ENCODE measurements around the gene SH3GL1. TPM values are rescaled to one million over a fixed set of nuclear protein-coding genes. Genes with fewer than 3 reads are reported as not detected.

The SH3GL1 gene
- total and polyA plus RNA-seq, 2 donors from 2014 or later, result 34.8 to 52.7 TPM

- no peaks in the 10 kb centered on the region for H3K9me3 ChIP-seq (ENCODE audit: control insufficient read depth in 2 of 3, insufficient read depth in 1 of 3, low read length in 3 of 3)
- intact Hi-C loops (cut with DNase I), result no loop called here
- H3K9ac ChIP-seq (ENCODE audit: low read length in 3 of 3), result no peak overlapping the region
- no peaks in the 10 kb centered on the region for H3K27me3 ChIP-seq (ENCODE audit: control insufficient read depth, insufficient read depth, low read length)
- H3K4me1 ChIP-seq (ENCODE audit: control insufficient read depth in 2 of 3, insufficient read depth in 2 of 3, low read depth in 1 of 3, low read length in 3 of 3), result peaks cover 0 to 10% (median 0%) of the 10 kb centered on the region in 3 donors
- no peaks in the 10 kb centered on the region for H3K36me3 ChIP-seq (ENCODE audit: control insufficient read depth in 2 of 3, insufficient read depth in 3 of 3, low read length in 3 of 3)
- DNase-seq (no peak), FAIRE-seq (no peak)
- no peak overlapping the region for H3K4me3 ChIP-seq (ENCODE audit: low read length in 3 of 3)
- H3K27ac ChIP-seq (ENCODE audit: low read depth in 2 of 2, low read length in 2 of 2), result no peak overlapping the region
- TF ChIP-seq, protein P1, sequence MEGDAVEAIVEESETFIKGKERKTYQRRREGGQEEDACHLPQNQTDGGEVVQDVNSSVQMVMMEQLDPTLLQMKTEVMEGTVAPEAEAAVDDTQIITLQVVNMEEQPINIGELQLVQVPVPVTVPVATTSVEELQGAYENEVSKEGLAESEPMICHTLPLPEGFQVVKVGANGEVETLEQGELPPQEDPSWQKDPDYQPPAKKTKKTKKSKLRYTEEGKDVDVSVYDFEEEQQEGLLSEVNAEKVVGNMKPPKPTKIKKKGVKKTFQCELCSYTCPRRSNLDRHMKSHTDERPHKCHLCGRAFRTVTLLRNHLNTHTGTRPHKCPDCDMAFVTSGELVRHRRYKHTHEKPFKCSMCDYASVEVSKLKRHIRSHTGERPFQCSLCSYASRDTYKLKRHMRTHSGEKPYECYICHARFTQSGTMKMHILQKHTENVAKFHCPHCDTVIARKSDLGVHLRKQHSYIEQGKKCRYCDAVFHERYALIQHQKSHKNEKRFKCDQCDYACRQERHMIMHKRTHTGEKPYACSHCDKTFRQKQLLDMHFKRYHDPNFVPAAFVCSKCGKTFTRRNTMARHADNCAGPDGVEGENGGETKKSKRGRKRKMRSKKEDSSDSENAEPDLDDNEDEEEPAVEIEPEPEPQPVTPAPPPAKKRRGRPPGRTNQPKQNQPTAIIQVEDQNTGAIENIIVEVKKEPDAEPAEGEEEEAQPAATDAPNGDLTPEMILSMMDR (IDR thresholded peaks at IDR 0.05; ENCODE audit: borderline replicate concordance, extremely low read depth, insufficient read depth), result no peak
Observed at GRCh38 chr19:4324228-4324627, 76.1 kb downstream of the SH3GL1 start.

- H3K9me3 ChIP-seq (ENCODE audit: control insufficient read depth in 2 of 3, insufficient read depth in 1 of 3, low read length in 3 of 3), result no peaks in the 10 kb centered on the region
- DNase-seq (no peak), FAIRE-seq (no peak)
- peaks cover 0 to 10% (median 0%) of the 10 kb centered on the region in 3 donors for H3K4me1 ChIP-seq (ENCODE audit: control insufficient read depth in 2 of 3, insufficient read depth in 2 of 3, low read depth in 1 of 3, low read length in 3 of 3)
- intact Hi-C loops (cut with DNase I), result no loop called here
- TF ChIP-seq, protein P1 (IDR thresholded peaks at IDR 0.05; ENCODE audit: borderline replicate concordance, extremely low read depth, insufficient read depth), result no peak
- no peaks in the 10 kb centered on the region for H3K36me3 ChIP-seq (ENCODE audit: control insufficient read depth in 2 of 3, insufficient read depth in 3 of 3, low read length in 3 of 3)
- H3K27ac ChIP-seq (ENCODE audit: low read depth in 2 of 2, low read length in 2 of 2), result no peak overlapping the region
- no peak overlapping the region for H3K4me3 ChIP-seq (ENCODE audit: low read length in 3 of 3)
- no peak overlapping the region for H3K9ac ChIP-seq (ENCODE audit: low read length in 3 of 3)
- no peaks in the 10 kb centered on the region for H3K27me3 ChIP-seq (ENCODE audit: control insufficient read depth, insufficient read depth, low read length)
Observed at GRCh38 chr19:4323692-4324091, 76.7 kb downstream of the SH3GL1 start.

DNA sequence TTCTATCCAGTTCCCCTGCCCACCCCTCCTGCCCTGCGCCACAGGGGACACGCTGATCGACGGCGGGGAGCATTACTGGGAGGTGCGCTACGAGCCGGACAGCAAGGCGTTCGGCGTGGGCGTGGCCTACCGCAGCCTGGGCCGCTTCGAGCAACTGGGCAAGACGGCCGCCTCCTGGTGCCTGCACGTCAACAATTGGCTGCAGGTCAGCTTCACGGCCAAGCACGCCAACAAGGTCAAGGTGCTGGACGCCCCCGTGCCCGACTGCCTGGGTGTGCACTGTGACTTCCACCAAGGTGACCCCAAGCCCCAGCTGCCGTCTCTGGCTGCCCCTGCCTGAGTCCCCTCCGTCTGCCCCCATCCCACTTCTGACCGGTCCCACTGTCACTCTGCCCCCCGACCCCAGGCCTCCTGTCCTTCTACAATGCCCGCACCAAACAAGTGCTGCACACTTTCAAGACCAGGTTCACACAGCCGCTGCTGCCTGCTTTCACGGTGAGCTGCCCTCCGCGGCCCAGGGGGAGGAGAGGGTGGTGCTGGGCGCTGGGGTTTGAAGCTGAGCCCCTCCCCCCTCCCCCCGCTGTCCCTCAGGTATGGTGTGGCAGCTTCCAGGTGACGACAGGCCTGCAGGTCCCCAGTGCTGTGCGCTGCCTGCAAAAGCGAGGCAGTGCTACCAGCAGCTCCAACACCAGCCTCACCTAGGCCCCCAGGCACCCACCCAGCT is 77.2 kb downstream of the SH3GL1 start:
- Histone ChIP-seq H3K36me3 (ENCODE audit: control insufficient read depth in 2 of 3, insufficient read depth in 3 of 3, low read length in 3 of 3) (no peaks in the 10 kb centered on the region), H3K27ac (ENCODE audit: low read depth in 2 of 2, low read length in 2 of 2) (no peak overlapping the region), H3K4me1 (ENCODE audit: control insufficient read depth in 2 of 3, insufficient read depth in 2 of 3, low read depth in 1 of 3, low read length in 3 of 3) (peaks cover 0 to 8% (median 0%) of the 10 kb centered on the region in 3 donors), H3K4me3 (ENCODE audit: low read length in 3 of 3) (no peak overlapping the region), H3K9me3 (ENCODE audit: control insufficient read depth in 2 of 3, insufficient read depth in 1 of 3, low read length in 3 of 3) (no peaks in the 10 kb centered on the region), H3K9ac (ENCODE audit: low read length in 3 of 3) (no peak overlapping the region), H3K27me3 (ENCODE audit: control insufficient read depth, insufficient read depth, low read length) (no peaks in the 10 kb centered on the region)
- FAIRE-seq (no peak), DNase-seq (peak in 4 of 5 donors; percentile 39 to 83 (median 57))
- intact Hi-C loops (cut with DNase I), result no loop called here
- TF ChIP-seq, protein P1 (IDR thresholded peaks at IDR 0.05; ENCODE audit: borderline replicate concordance, extremely low read depth, insufficient read depth), result no peak

All from kidney (tissue), 14 donors.